Left ventricle myocardium inferior (tissue), 1 donor: ENCODE results near the gene TSPEAR. TPM values are rescaled to one million over a fixed set of nuclear protein-coding genes. Genes with fewer than 3 reads are reported as not detected.

Experiments
- DNase-seq: peaks from one replicate; pipeline ENCODE4 v3.0.0-alpha.2; 2020
- H3K27ac ChIP-seq: fragments of 200-600 bp; replicated peaks from 2 replicates; pipeline ENCODE4 v1.8.0; 2021
- H3K27me3 ChIP-seq: fragments of 200-600 bp; 2 replicates; pipeline ENCODE4 v1.8.0; 2021; ENCODE audit warnings: low read depth
- H3K36me3 ChIP-seq: fragments of 200-600 bp; 2 replicates; pipeline ENCODE4 v1.8.0; 2021
- H3K4me1 ChIP-seq: fragments of 200-600 bp; 2 replicates; pipeline ENCODE4 v1.8.0; 2021
- H3K4me3 ChIP-seq: fragments of 200-600 bp; 2 replicates; pipeline ENCODE4 v1.8.0; 2021; ENCODE audit warnings: mild to moderate bottlenecking, moderate library complexity
- H3K9me3 ChIP-seq: fragments of 200-600 bp; replicated peaks from 2 replicates; pipeline ENCODE4 v1.8.0; 2021
- CTCF ChIP-seq: fragments of 200-600 bp; IDR thresholded peaks from 2 replicates; pipeline ENCODE4 v1.8.0; 2021; ENCODE audit warnings: antibody characterized with exemption, mild to moderate bottlenecking, borderline replicate concordance
- intact Hi-C: fragments of 100-400 bp; cut with micrococcal nuclease; formaldehyde crosslinking; loops from one replicate; pipeline ENCODE4 v1.11.0; 2022
- total RNA-seq: library from RNA; stranded (reverse); fragmentation: NEBNext Ultra II Directional; extraction: Animal tissue kit (Norgen Biotek cat#: 25700); gene quantifications from one replicate; pipeline ENCODE4 v1.2.1, GENCODE V29; 2021
- donor health status: DM: no; HTN: yes; CAD: no; lungs with severe emphysema.

Gene TSPEAR
- total RNA-seq, 1 donor from 2014 or later: 3.3 TPM

- DNase-seq: no peak
Observed at GRCh38 chr21:44702973-44703730, 8.2 kb downstream of the TSPEAR start.

GRCh38 chr21:44702111-44702972 is 9.0 kb downstream of the TSPEAR start:
- H3K9me3 ChIP-seq: no peaks in the 10 kb centered on the region
- no peak for TF ChIP-seq CTCF
- no peaks in the 10 kb centered on the region for H3K36me3 ChIP-seq
- no peak for DNase-seq
- peaks cover 8% of the 10 kb centered on the region for H3K4me1 ChIP-seq
- H3K27ac ChIP-seq: no peak overlapping the region
- intact Hi-C loops: no loop called here
- peaks cover 98% of the 10 kb centered on the region for H3K27me3 ChIP-seq
- H3K4me3 ChIP-seq: no peak overlapping the region

More at GRCh38 chr21:44702973-44703730, 8.2 kb downstream of the TSPEAR start:
- Histone ChIP-seq H3K27me3 (peaks cover 98% of the 10 kb centered on the region), H3K4me3 (no peak overlapping the region), H3K27ac (no peak overlapping the region), H3K4me1 (peaks cover 14% of the 10 kb centered on the region), H3K9me3 (no peaks in the 10 kb centered on the region), H3K36me3 (no peaks in the 10 kb centered on the region)
- intact Hi-C loops: no loop called here
- no peak for TF ChIP-seq CTCF

GRCh38 chr21:44701541-44701940 is 9.8 kb downstream of the TSPEAR start:
- H3K9me3 ChIP-seq: no peaks in the 10 kb centered on the region
- DNase-seq: no peak
- intact Hi-C loops: no loop called here
- no peaks in the 10 kb centered on the region for H3K36me3 ChIP-seq
- H3K27me3 ChIP-seq: peaks cover 95% of the 10 kb centered on the region
- no peak overlapping the region for H3K4me3 ChIP-seq
- H3K27ac ChIP-seq: no peak overlapping the region
- peaks cover under 1% of the 10 kb centered on the region for H3K4me1 ChIP-seq
- no peak for TF ChIP-seq CTCF

GRCh38 chr21:44701023-44701400 is 10.4 kb downstream of the TSPEAR start:
- no peak overlapping the region for H3K27ac ChIP-seq
- no peaks in the 10 kb centered on the region for H3K36me3 ChIP-seq
- TF ChIP-seq CTCF: no peak
- H3K9me3 ChIP-seq: no peaks in the 10 kb centered on the region
- no peaks in the 10 kb centered on the region for H3K4me1 ChIP-seq
- H3K4me3 ChIP-seq: no peak overlapping the region
- peaks cover 95% of the 10 kb centered on the region for H3K27me3 ChIP-seq
- no peak for DNase-seq
- intact Hi-C loops: no loop called here

GRCh38 chr21:44700101-44701022 is 11.0 kb downstream of the TSPEAR start:
- no peak overlapping the region for H3K4me3 ChIP-seq
- no peaks in the 10 kb centered on the region for H3K9me3 ChIP-seq
- H3K36me3 ChIP-seq: no peaks in the 10 kb centered on the region
- H3K27me3 ChIP-seq: peaks cover 91% of the 10 kb centered on the region
- H3K27ac ChIP-seq: no peak overlapping the region
- DNase-seq: no peak
- intact Hi-C loops: no loop called here
- TF ChIP-seq CTCF: no peak
- no peaks in the 10 kb centered on the region for H3K4me1 ChIP-seq
